Dendritic cell treated with granulocyte-macrophage colony-stimulating factor and Interleukin-4, amounts not matched to agents 40 ng/mL and 50 ng/mL, for 4 days (primary cell): Measurements from ENCODE around the gene TRIM54.
"Not testable (repeated sequence)": the region's sequence is repeated elsewhere in the genome, so short reads cannot be mapped to it uniquely, and the experiment has no call there.

Experiments
- H3K27ac Mint-ChIP-seq: one replicate; pipeline ENCODE4 v1.8.0; 2022; ENCODE audit warnings: mild to moderate bottlenecking, mixed read lengths
- H3K27me3 Mint-ChIP-seq: one replicate; pipeline ENCODE4 v1.8.0; 2022; ENCODE audit warnings: mild to moderate bottlenecking, mixed read lengths
- H3K36me3 Mint-ChIP-seq: one replicate; pipeline ENCODE4 v1.8.0; 2022; ENCODE audit warnings: low read depth, mixed read lengths
- H3K4me1 Mint-ChIP-seq: one replicate; pipeline ENCODE4 v1.8.0; 2022; ENCODE audit warnings: low read depth, mixed read lengths
- H3K4me3 Mint-ChIP-seq: one replicate; pipeline ENCODE4 v1.8.0; 2022; ENCODE audit warnings: mild to moderate bottlenecking, moderate library complexity, mixed read lengths
- H3K9me3 Mint-ChIP-seq: one replicate; pipeline ENCODE4 v1.8.0; 2022; ENCODE audit warnings: mixed read lengths
- intact Hi-C: fragments of 100-400 bp; cut with micrococcal nuclease; formaldehyde crosslinking; loops from one replicate; pipeline ENCODE4 v1.15.0; 2022

TRIM54 gene

GRCh38 chr2:27306573-27307286 lies 24.5 kb downstream of the TRIM54 start:
- Mint-ChIP-seq H3K27me3 (peaks cover 46% of the 10 kb centered on the region), H3K4me3 (peak overlapping the region; percentile 17), H3K4me1 (peaks cover 15% of the 10 kb centered on the region), H3K27ac (peak overlapping the region; percentile 57), H3K36me3 (peaks cover 41% of the 10 kb centered on the region), H3K9me3 (no peaks in the 10 kb centered on the region)
- intact Hi-C loops, result no loop called here

- no peak overlapping the region for H3K27ac Mint-ChIP-seq
- H3K4me1 Mint-ChIP-seq, result peaks cover 15% of the 10 kb centered on the region
- no peaks in the 10 kb centered on the region for H3K9me3 Mint-ChIP-seq
- intact Hi-C loops, result no loop called here
- H3K4me3 Mint-ChIP-seq, result peak overlapping the region; percentile 35
- H3K27me3 Mint-ChIP-seq, result peaks cover 46% of the 10 kb centered on the region
- H3K36me3 Mint-ChIP-seq, result peaks cover 46% of the 10 kb centered on the region
Measured at GRCh38 chr2:27307287-27307544, 25.0 kb downstream of the TRIM54 start.

- H3K36me3 Mint-ChIP-seq, result peaks cover 51% of the 10 kb centered on the region
- H3K9me3 Mint-ChIP-seq, result no peaks in the 10 kb centered on the region
- H3K27ac Mint-ChIP-seq, result no peak overlapping the region
- intact Hi-C loops, result no loop called here
- H3K4me1 Mint-ChIP-seq, result peaks cover 15% of the 10 kb centered on the region
- H3K27me3 Mint-ChIP-seq, result peaks cover 46% of the 10 kb centered on the region
- peak overlapping the region; percentile 35 for H3K4me3 Mint-ChIP-seq
Measured at GRCh38 chr2:27307545-27308358, 25.5 kb downstream of the TRIM54 start.

GRCh38 chr2:27308359-27308881 lies 26.2 kb downstream of the TRIM54 start, which contains the start of gene UCN:
TSS of gene UCN (minus strand) at chr2:27308445. CDS start at chr2:27307895, 550 bp downstream.
- Mint-ChIP-seq H3K4me3 (peak within 1 kb of the TSS; percentile 35), H3K4me1 (peaks cover 15% of the 10 kb centered on the region), H3K36me3 (peaks cover 57% of the 10 kb centered on the region), H3K9me3 (no peaks in the 10 kb centered on the region), H3K27ac (no peak within 1 kb of the TSS), H3K27me3 (peaks cover 46% of the 10 kb centered on the region)
- intact Hi-C loops, result no loop called here

GRCh38 chr2:27309651-27310050 lies 27.4 kb downstream of the TRIM54 start:
- Mint-ChIP-seq H3K36me3 (peaks cover 58% of the 10 kb centered on the region), H3K4me3 (no peak overlapping the region), H3K9me3 (no peaks in the 10 kb centered on the region), H3K4me1 (peaks cover 15% of the 10 kb centered on the region), H3K27me3 (peaks cover 42% of the 10 kb centered on the region), H3K27ac (no peak overlapping the region)
- intact Hi-C loops, result no loop called here

- Mint-ChIP-seq H3K9me3 (no peaks in the 10 kb centered on the region), H3K27me3 (peaks cover 17% of the 10 kb centered on the region), H3K36me3 (peaks cover 76% of the 10 kb centered on the region), H3K27ac (no peak overlapping the region), H3K4me3 (no peak overlapping the region), H3K4me1 (peaks cover 14% of the 10 kb centered on the region)
- intact Hi-C loops, result no loop called here
Measured at GRCh38 chr2:27312152-27312551, 29.9 kb downstream of the TRIM54 start.

- intact Hi-C loops, result no loop called here
- no peaks in the 10 kb centered on the region for H3K9me3 Mint-ChIP-seq
- H3K27me3 Mint-ChIP-seq, result peaks cover under 1% of the 10 kb centered on the region
- no peak overlapping the region for H3K27ac Mint-ChIP-seq
- no peak overlapping the region for H3K4me3 Mint-ChIP-seq
- peaks cover 70% of the 10 kb centered on the region for H3K36me3 Mint-ChIP-seq
- H3K4me1 Mint-ChIP-seq, result peaks cover 17% of the 10 kb centered on the region
Measured at GRCh38 chr2:27313882-27314645, 31.8 kb downstream of the TRIM54 start.

- H3K27ac Mint-ChIP-seq, result no peak overlapping the region
- peaks cover 63% of the 10 kb centered on the region for H3K36me3 Mint-ChIP-seq
- no peaks in the 10 kb centered on the region for H3K9me3 Mint-ChIP-seq
- peaks cover 17% of the 10 kb centered on the region for H3K4me1 Mint-ChIP-seq
- no peak overlapping the region for H3K4me3 Mint-ChIP-seq
- no peaks in the 10 kb centered on the region for H3K27me3 Mint-ChIP-seq
- intact Hi-C loops, result no loop called here
Measured at GRCh38 chr2:27314709-27315108, 32.5 kb downstream of the TRIM54 start.

- Mint-ChIP-seq H3K27ac (no peak overlapping the region), H3K4me1 (peaks cover 17% of the 10 kb centered on the region), H3K4me3 (no peak overlapping the region), H3K27me3 (no peaks in the 10 kb centered on the region), H3K36me3 (peaks cover 59% of the 10 kb centered on the region), H3K9me3 (no peaks in the 10 kb centered on the region)
- intact Hi-C loops, result no loop called here
Measured at GRCh38 chr2:27315122-27315521, 32.9 kb downstream of the TRIM54 start.

- Mint-ChIP-seq H3K4me1 (peaks cover 29% of the 10 kb centered on the region), H3K27me3 (no peaks in the 10 kb centered on the region), H3K9me3 (no peaks in the 10 kb centered on the region), H3K36me3 (peaks cover 56% of the 10 kb centered on the region), H3K4me3 (no peak overlapping the region), H3K27ac (peak overlapping the region; percentile 47)
- intact Hi-C loops, result no loop called here
Measured at GRCh38 chr2:27316655-27317412, 34.6 kb downstream of the TRIM54 start.

GRCh38 chr2:27319839-27320238 lies 37.6 kb downstream of the TRIM54 start:
- H3K4me1 Mint-ChIP-seq, result peaks cover 46% of the 10 kb centered on the region
- peaks cover 53% of the 10 kb centered on the region for H3K36me3 Mint-ChIP-seq
- H3K27me3 Mint-ChIP-seq, intact Hi-C loops, H3K4me3 Mint-ChIP-seq, H3K9me3 Mint-ChIP-seq, H3K27ac Mint-ChIP-seq: not testable (repeated sequence)

GRCh38 chr2:27320958-27321543 lies 38.8 kb downstream of the TRIM54 start:
- Mint-ChIP-seq H3K4me3 (no peak overlapping the region), H3K36me3 (peaks cover 50% of the 10 kb centered on the region), H3K27ac (no peak overlapping the region), H3K9me3 (no peaks in the 10 kb centered on the region), H3K27me3 (no peaks in the 10 kb centered on the region), H3K4me1 (peaks cover 46% of the 10 kb centered on the region)
- intact Hi-C loops, result no loop called here

- H3K27me3 Mint-ChIP-seq, result no peaks in the 10 kb centered on the region
- H3K4me3 Mint-ChIP-seq, result peak overlapping the region; percentile 94
- peaks cover 56% of the 10 kb centered on the region for H3K36me3 Mint-ChIP-seq
- intact Hi-C loops, result no loop called here
- peak overlapping the region; percentile 100 for H3K27ac Mint-ChIP-seq
- no peaks in the 10 kb centered on the region for H3K9me3 Mint-ChIP-seq
- H3K4me1 Mint-ChIP-seq, result peaks cover 41% of the 10 kb centered on the region
Measured at GRCh38 chr2:27322301-27322765, 40.1 kb downstream of the TRIM54 start.
